C4-2B (cell line): ENCODE data around the gene CTSG.
"Not testable (repeated sequence)": the region's sequence is repeated elsewhere in the genome, so short reads cannot be mapped to it uniquely, and the experiment has no call there.

Experiments used
- H3K27ac ChIP-seq: fragments of 450-650 bp; 2 replicates; pipeline ENCODE4 v1.5.1; 2017
- ZFX ChIP-seq: fragments of 450-650 bp; IDR thresholded peaks from 2 replicates; pipeline ENCODE4 v1.6.1; 2017
- TF ChIP-seq, protein P1 (sequence below): fragments of 450-650 bp; conservative IDR thresholded peaks from 2 replicates; pipeline ENCODE4 v1.5.1; 2017; ENCODE audit warnings: mild to moderate bottlenecking

The CTSG gene

GRCh38 chr14:24574206-24574774, 1.8 kb downstream of the CTSG start:
- no peak overlapping the region for H3K27ac ChIP-seq
- TF ChIP-seq, protein P1, sequence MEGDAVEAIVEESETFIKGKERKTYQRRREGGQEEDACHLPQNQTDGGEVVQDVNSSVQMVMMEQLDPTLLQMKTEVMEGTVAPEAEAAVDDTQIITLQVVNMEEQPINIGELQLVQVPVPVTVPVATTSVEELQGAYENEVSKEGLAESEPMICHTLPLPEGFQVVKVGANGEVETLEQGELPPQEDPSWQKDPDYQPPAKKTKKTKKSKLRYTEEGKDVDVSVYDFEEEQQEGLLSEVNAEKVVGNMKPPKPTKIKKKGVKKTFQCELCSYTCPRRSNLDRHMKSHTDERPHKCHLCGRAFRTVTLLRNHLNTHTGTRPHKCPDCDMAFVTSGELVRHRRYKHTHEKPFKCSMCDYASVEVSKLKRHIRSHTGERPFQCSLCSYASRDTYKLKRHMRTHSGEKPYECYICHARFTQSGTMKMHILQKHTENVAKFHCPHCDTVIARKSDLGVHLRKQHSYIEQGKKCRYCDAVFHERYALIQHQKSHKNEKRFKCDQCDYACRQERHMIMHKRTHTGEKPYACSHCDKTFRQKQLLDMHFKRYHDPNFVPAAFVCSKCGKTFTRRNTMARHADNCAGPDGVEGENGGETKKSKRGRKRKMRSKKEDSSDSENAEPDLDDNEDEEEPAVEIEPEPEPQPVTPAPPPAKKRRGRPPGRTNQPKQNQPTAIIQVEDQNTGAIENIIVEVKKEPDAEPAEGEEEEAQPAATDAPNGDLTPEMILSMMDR, result no peak
- TF ChIP-seq ZFX, result no peak

- no peak overlapping the region for H3K27ac ChIP-seq
- TF ChIP-seq, protein P1, result no peak
- no peak for TF ChIP-seq ZFX
Observed at GRCh38 chr14:24566318-24566717, 9.7 kb downstream of the CTSG start.

- H3K27ac ChIP-seq, result no peak overlapping the region
- no peak for TF ChIP-seq ZFX
- TF ChIP-seq, protein P1, result no peak
Observed at GRCh38 chr14:24565766-24566165, 10.3 kb downstream of the CTSG start.

- TF ChIP-seq, protein P1, result no peak
- TF ChIP-seq ZFX, result no peak
- no peak overlapping the region for H3K27ac ChIP-seq
Observed at GRCh38 chr14:24563505-24563904, 12.5 kb downstream of the CTSG start.

DNA sequence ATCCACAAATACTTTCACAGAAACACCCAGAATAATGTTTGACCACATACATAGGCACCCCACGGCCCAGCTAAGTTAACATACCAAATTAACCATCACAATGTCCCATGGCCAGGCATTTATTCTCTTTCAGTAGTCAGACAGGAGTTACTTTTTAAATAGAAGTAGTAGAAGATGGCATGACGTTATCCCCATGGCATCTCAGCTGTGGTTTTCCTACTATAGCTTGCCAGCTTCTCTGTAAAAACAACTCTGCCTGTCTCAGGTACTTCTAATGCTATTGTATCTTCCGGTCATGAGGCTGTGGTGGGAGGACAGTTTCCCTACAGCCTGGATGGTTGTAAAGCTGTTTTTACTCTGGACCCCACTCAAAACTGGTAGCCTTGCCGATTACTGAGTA, 19.3 kb downstream of the CTSG start:
- TF ChIP-seq ZFX, result no peak
- TF ChIP-seq, protein P1, result no peak
- H3K27ac ChIP-seq, result no peak overlapping the region

GRCh38 chr14:24549064-24549463, 27.0 kb downstream of the CTSG start:
- H3K27ac ChIP-seq, result not testable (repeated sequence)

DNA sequence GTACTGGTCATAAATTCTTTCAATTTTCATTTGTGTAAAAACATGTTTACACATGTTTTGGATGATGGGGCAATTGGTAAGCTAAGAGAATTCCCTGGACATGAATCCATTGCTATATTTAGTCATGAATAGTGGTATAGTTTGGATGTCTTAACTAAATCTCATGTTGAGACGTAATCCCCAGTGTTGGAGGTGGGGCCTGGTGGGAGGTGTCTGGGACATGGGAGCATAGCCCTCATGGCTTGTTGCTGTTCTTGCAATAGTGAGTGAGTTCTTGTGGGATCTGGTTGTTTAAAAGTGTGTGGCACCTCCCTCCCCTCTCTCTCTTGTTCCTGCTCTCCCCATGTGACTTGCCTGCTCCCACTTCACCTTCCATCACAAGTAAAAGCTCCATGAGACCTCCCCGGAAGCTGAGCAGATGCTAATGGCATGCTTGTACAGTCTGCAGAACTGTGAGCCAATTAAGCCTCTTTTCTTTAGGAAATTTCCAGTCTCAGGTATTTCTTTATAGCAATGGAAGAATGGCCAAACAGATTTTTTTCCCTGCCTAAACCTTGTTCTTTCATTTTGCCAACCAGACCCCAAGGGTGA, 33.6 kb downstream of the CTSG start:
- H3K27ac ChIP-seq, result no peak overlapping the region
- TF ChIP-seq ZFX, result no peak
- TF ChIP-seq, protein P1, result no peak

GRCh38 chr14:24535737-24536136, 40.3 kb downstream of the CTSG start:
- TF ChIP-seq, protein P1, result no peak
- no peak for TF ChIP-seq ZFX

More at GRCh38 chr14:24535737-24536136, 40.3 kb downstream of the CTSG start:
- H3K27ac ChIP-seq, result no peak overlapping the region
